WERI-Rb-1 (cell line): Measurements from ENCODE around the gene CCDC197.

Experiments used
- DNase-seq: peaks from one replicate; pipeline ENCODE4 v3.0.0-alpha.2; 2020
- H3K27ac ChIP-seq: fragments of 250-450 bp; sonication (Bioruptor Pico); 2 replicates; pipeline ENCODE4 v1.5.1; 2020; ENCODE audit warnings: mild to moderate bottlenecking, moderate library complexity
- H3K27me3 ChIP-seq: fragments of 250-450 bp; sonication (Bioruptor Pico); 2 replicates; pipeline ENCODE4 v1.5.1; 2021; ENCODE audit warnings: mild to moderate bottlenecking, low read depth, moderate library complexity; ENCODE audit not compliant: insufficient read depth, severe bottlenecking
- H3K36me3 ChIP-seq: fragments of 250-450 bp; sonication (Bioruptor Pico); 2 replicates; pipeline ENCODE4 v1.5.1; 2020; ENCODE audit warnings: mild to moderate bottlenecking, moderate library complexity
- H3K4me3 ChIP-seq: 2 replicates; pipeline ENCODE4 v1.5.1; 2011; ENCODE audit warnings: low read depth, mild to moderate bottlenecking, control low read depth, low read length
- H3K9me3 ChIP-seq: fragments of 250-450 bp; sonication (Bioruptor Pico); 2 replicates; pipeline ENCODE4 v1.5.1; 2021; ENCODE audit warnings: mild to moderate bottlenecking, moderate library complexity; ENCODE audit not compliant: severe bottlenecking
- CTCF ChIP-seq: IDR thresholded peaks from 2 replicates; pipeline ENCODE4 v1.5.1; 2011; ENCODE audit warnings: low read depth, mild to moderate bottlenecking, control low read depth, inconsistent platforms, low read length

CCDC197 gene

GRCh38 chr14:93997082-93997481 is at the start of gene CCDC197:
TSS of gene CCDC197 (plus strand) at chr14:93997301. CDS start at chr14:93998132, 831 bp downstream.
- no peaks in the 10 kb centered on the region for H3K9me3 ChIP-seq
- H3K36me3 ChIP-seq = no peaks in the 10 kb centered on the region
- no peak for TF ChIP-seq CTCF
- no peak for DNase-seq
- H3K27ac ChIP-seq = no peak within 1 kb of the TSS
- H3K27me3 ChIP-seq = no peaks in the 10 kb centered on the region
- no peak within 1 kb of the TSS for H3K4me3 ChIP-seq

GRCh38 chr14:93949511-93950075 is 47.5 kb upstream of the CCDC197 start:
- Histone ChIP-seq H3K9me3 (no peaks in the 10 kb centered on the region), H3K36me3 (no peaks in the 10 kb centered on the region), H3K4me3 (no peak overlapping the region), H3K27me3 (peaks cover 3% of the 10 kb centered on the region), H3K27ac (no peak overlapping the region)
- DNase-seq = no peak
- TF ChIP-seq CTCF = no peak

- no peak for TF ChIP-seq CTCF
- Histone ChIP-seq H3K36me3 (no peaks in the 10 kb centered on the region), H3K27ac (no peak overlapping the region), H3K27me3 (peaks cover 3% of the 10 kb centered on the region), H3K9me3 (no peaks in the 10 kb centered on the region), H3K4me3 (no peak overlapping the region)
- DNase-seq = no peak
Observed at GRCh38 chr14:93950948-93951634, 46.0 kb upstream of the CCDC197 start.

GRCh38 chr14:93951635-93952540 is 45.2 kb upstream of the CCDC197 start:
- H3K27ac ChIP-seq = no peak overlapping the region
- no peak for TF ChIP-seq CTCF
- DNase-seq = no peak
- no peaks in the 10 kb centered on the region for H3K36me3 ChIP-seq
- H3K27me3 ChIP-seq = peaks cover 3% of the 10 kb centered on the region
- no peak overlapping the region for H3K4me3 ChIP-seq
- H3K9me3 ChIP-seq = no peaks in the 10 kb centered on the region

- H3K4me3 ChIP-seq = no peak overlapping the region
Observed at GRCh38 chr14:93952829-93953228, 44.3 kb upstream of the CCDC197 start.

More at GRCh38 chr14:93952829-93953228, 44.3 kb upstream of the CCDC197 start:
- no peak overlapping the region for H3K27ac ChIP-seq
- no peaks in the 10 kb centered on the region for H3K36me3 ChIP-seq
- no peak for DNase-seq
- no peak for TF ChIP-seq CTCF
- H3K9me3 ChIP-seq = no peaks in the 10 kb centered on the region
- peaks cover 3% of the 10 kb centered on the region for H3K27me3 ChIP-seq
